Vagina (tissue), 2 donors: ENCODE measurements around the gene NAA38.

Experiments used
- CTCF ChIP-seq, 3 experiments: fragments of 450-650 bp in 2 of 3; fragments of 200-600 bp in 1 of 3; sonication (generic) in 1 of 3; IDR thresholded peaks; one replicate each; pipeline ENCODE4 v1.5.1; 2017 to 2019; ENCODE audit warnings: antibody characterized with exemption in 3 of 3, mild to moderate bottlenecking in 2 of 3, moderate library complexity in 2 of 3
- POLR2AphosphoS5 ChIP-seq, 2 donors: sonication (generic); formaldehyde crosslinking; IDR thresholded peaks; one replicate each; pipeline ENCODE4 v1.9.0; 2017; ENCODE audit warnings: antibody characterized with exemption in 2 of 2, mild to moderate bottlenecking in 2 of 2, low read depth in 1 of 2; ENCODE audit not compliant: insufficient read depth in 1 of 2

- TF ChIP-seq CTCF (IDR thresholded peaks at IDR 0.05) (no peak), POLR2AphosphoS5 (IDR thresholded peaks at IDR 0.05; ENCODE audit: insufficient read depth in 1 of 2, low read depth in 1 of 2) (no peak)
These were observed 1.7 kb upstream of the NAA38 start for GRCh38 chr17:7859028-7859427.
